HG03432 (cell line): ENCODE measurements around the gene CLIC5.

Experiments used
- ATAC-seq: cut with Tn5 transposase; IDR thresholded peaks from one replicate; pipeline ENCODE4 v1.9.1; 2021; ENCODE audit warnings: mild to moderate bottlenecking, moderate library complexity; ENCODE audit not compliant: unreplicated experiment

The CLIC5 gene

GRCh38 chr6:46000905-46001304, 14.8 kb downstream of the CLIC5 start:
- ATAC-seq = no peak

- ATAC-seq = no peak
These were observed 17.1 kb downstream of the CLIC5 start for GRCh38 chr6:45998524-45998923.

GRCh38 chr6:45997875-45998506, 17.7 kb downstream of the CLIC5 start:
- ATAC-seq = no peak

DNA sequence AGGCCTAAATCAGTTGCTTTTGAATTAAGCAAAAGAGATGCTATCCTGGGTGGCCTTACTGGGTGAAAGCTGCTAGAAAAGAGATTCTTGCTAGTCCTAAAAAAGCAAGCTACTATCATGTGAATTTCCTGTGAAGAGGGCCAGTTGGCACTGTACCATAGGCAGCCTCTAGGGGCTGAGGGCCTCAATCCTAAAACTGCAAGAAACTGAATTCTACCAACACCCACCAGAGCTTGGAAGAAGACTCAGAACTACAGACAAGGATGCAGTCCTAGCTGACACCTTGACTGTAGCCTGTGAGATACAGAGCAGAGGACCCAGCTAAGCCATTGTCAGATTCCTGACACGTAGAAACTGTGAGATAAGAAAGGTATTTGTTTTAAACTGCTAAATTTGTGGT, 24.5 kb downstream of the CLIC5 start:
- ATAC-seq = no peak

DNA sequence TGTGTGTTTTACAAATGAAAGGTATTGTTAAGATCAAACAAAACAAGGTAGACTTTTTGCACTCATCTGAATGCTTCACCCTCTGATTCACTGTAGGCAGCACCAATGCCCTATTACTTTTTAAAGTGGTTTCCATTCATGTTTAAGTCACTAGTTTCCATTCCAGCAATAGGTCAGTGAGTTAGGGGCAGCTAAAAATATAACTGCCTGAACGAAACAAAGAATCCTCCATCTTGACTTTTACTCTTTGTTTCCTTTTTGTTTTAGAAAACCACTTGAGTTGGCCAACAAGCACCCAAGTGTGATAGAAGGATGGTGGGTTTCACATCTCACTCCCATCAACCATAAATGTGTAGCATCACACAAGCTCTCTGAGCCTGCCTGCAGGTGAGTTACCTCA, 25.5 kb downstream of the CLIC5 start:
- peak; percentile 78 for ATAC-seq

DNA sequence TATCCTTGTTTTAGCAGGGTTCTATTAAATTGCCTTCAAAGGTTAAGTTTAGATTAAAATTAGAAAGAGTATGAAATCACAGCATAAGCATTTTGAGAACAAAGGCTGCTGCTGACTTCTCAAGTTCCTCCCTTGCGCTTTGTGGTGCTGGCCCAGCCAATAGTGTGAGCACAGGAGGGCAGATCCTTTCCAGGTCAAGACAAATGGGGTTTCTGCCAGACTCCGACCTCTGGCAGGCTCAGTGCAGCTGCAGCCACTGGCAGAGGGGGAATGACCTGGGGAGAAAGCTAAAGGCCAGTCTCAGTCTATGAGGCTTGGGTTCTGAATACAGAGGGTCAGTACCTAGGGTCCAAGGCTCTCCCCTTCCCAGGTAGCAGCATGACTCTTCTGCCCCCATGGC, 27.0 kb downstream of the CLIC5 start:
- ATAC-seq = no peak

DNA sequence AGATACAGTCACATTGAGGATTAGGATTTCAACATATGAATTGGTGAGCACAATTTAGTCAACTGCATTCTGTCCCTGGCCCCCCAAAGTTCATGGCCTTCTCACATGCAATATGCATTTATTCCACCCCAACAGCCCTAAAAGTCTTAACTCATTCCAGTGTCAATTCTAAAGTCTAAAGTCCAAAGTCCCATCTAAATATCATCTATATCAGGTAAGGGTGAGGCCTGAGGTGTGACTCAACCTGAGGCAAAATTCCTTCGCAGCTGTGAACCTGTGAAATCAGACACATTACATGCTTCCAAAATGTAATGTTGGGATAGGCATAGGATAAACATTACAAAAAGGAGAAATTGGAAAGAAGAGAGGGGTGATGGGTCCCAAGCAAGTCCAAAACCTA, 27.8 kb downstream of the CLIC5 start:
- ATAC-seq = no peak

DNA sequence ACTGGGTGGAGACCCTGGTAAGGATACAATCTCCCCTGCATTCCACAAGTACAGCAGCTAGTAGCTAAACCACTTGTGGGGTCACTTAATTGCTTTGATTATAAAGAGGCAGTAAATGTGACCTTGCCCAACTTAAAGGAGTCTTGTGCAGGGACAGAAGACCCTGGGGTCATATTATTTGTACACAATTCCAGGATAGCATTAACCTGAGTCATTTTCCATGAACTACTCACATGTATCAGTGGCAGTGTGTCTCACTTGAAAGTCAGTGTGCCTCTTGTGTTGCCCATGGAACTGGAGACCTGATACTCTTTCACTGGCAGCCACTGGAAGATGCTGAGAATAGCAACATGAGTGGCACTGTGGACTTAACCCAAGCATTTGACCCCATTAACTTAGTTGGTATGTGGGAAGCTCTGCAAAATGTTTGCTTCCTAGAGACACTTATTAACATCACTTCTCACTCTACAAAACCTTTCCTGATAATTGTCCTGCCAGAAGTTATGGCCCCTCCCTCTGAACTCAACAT, 28.9 kb downstream of the CLIC5 start:
- ATAC-seq = no peak

DNA sequence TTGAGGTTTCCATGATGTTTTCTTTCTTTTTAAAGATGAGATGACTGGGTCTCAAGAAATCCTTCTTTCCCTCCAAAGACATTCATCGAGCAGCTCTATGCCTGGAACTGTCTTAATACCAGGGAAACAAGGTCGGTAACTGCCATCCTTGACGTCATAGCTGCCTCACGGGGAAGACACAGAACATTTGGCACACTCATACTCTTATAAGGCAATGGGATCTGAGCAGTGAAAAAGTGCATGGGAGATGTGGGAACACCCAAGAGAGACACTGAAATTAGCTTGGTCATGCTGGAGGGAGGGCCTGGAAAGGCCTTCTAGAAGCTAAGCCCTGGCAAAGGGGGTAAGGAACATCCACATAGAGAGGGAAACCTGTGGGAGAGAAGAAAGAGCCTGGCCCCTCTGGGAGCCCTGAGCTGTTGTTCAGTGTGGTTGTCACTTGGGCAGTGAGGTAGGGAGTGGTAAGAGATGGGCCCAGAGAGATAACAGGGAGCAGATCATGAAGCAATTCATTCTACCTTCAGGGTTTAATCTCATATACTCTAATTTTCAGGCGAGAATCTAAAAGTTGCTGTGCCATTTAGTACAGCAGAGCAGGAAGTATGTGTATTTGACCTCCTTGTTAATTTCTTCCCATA, 30.8 kb downstream of the CLIC5 start:
- no peak for ATAC-seq

- no peak for ATAC-seq
These were observed 31.3 kb downstream of the CLIC5 start for GRCh38 chr6:45984347-45984746.

GRCh38 chr6:45983062-45983461, 32.6 kb downstream of the CLIC5 start:
- ATAC-seq = no peak

DNA sequence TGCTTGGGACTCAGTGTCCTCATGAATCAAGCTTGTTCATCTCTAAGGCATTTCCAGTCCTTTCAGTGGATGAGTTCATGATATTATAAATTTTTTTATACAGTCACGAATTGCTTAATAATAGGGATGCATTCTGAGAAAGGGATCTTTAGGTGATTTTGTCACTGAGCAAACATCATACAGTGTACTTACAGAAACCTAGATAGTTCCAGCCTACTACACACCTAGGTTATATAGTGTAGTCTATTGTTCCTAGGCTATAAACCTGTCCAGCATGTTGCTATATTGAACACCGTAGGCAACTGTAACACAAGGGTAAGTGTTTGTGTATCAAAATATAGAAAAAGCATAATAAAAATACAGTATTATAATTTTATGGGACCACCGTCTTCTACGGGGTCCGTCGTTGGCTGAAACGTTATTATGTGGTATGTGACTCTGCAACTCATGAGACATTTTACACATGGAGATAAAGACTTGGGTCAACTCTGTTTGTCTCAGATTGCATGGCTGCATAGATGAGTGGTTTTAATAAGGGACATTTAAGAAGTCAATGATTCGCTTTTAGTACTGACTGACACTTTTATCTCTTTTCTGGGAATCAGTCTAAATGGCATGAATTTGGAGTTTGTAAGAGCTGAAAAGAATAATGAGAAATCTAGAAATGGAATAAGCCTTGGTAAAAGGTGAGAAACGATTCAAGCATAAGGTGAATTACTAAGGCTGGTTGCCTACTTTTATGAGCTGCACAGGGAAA, 33.2 kb downstream of the CLIC5 start:
- ATAC-seq = no peak

DNA sequence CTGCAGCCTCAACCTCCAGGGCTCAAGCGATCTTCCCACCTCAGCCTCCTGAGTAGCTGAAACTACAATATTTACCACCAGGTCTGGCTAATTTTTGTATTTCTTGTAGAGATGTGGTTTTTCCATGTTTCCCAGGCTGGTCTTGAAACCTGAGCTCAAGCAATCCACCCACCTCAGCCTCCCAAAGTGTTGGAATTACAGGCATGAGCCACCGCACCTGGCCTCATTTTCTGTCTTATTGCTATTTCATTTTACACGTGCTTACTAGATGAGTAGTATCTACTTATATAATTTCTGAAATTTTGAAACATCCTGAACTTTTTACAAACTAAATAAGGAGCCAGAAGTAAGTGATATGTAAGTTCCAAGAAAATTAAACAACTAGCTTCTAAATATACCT, 34.6 kb downstream of the CLIC5 start:
- ATAC-seq = no peak

DNA sequence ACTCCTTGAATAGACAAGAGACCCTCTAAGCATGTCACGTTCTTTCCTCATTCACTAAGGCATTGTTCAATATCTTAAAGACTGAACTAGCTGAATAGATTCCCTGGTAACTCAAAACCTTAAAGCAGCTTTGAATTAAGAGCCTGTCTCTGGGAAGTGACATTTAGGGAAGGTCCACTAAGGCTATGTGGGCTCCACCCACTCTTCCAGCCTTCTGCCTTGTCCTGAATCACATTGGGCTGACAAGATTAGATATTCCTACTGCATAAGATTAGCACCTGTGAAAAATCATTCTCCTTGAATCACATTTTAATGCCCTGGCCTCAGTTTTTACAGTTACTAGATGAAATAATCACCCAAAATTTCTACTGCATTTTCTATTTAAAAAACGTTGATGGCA, 36.3 kb downstream of the CLIC5 start:
- ATAC-seq = no peak

GRCh38 chr6:45974596-45974995, 41.1 kb downstream of the CLIC5 start:
- no peak for ATAC-seq

DNA sequence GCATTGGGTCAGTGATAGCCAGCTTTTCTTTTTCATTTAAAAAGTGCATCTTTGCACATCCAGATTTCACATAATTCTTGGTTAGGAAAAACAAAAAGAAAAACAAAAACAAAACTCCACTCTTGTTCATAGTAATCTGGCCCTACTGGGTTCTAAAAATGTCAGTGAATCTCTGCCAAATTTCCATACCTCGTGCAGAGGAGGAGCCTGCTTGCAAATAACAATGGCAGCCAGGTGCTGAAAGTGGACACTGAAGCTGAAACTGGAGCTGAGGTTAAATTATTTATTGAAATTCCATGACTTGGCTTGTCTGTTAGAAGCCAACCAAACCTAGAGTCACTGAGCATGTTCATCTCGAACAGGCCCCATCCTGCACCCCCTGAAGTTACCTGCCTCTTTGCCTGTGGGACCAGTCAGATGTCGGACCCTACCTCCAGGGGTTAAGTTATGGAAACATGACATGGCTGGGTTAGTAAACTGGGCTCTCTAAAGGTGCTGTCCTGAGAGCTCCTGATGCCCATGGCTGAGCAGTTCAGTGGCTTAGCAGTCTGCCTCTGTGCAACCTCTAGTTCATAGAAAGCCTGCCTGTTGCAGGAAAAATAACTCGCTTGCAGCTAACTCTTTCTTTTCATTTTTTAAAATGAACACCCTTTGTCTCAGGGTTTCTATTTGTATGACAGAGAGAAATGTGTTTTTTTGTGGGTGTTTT, 42.7 kb downstream of the CLIC5 start:
- ATAC-seq = no peak

DNA sequence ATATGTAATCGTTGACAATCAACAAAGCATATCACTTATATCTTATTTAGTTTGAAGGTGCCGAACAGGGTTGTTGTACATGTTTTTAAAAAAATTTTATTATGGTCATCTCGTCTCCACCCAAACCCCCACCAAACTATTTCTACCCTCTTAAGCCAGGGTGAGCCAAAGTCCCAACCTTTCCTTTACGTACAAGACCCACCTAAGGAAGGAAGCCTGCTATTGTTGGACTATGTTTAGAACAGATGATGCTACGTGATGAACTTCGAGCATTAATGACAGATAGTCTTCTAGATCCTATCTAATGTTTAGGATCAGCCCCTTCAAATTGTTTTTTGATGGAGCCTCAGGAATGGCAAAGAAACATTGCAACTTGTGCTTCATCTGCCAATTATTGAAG, 44.4 kb downstream of the CLIC5 start:
- ATAC-seq = no peak

DNA sequence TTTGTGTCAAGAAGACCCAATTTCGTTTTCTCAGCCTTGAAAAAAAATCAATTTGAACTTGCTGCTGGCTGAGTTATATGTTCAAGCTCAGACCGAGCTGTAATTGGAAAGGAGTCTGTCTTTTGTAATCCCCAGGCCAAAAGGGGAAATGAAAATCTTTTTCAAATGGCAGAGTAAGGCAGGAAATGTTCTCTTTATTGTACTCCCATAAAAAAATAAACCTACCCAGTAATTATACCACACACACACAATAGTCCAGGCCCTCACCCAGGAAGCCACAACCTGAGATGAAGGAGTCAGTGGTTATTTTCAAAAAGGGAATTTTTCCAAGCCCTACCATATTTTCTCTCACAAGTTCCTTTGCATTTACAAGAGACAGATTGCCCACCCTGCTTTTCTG, 45.3 kb downstream of the CLIC5 start:
- ATAC-seq = no peak

- ATAC-seq = no peak
These were observed 45.8 kb downstream of the CLIC5 start for GRCh38 chr6:45969883-45970282.

DNA sequence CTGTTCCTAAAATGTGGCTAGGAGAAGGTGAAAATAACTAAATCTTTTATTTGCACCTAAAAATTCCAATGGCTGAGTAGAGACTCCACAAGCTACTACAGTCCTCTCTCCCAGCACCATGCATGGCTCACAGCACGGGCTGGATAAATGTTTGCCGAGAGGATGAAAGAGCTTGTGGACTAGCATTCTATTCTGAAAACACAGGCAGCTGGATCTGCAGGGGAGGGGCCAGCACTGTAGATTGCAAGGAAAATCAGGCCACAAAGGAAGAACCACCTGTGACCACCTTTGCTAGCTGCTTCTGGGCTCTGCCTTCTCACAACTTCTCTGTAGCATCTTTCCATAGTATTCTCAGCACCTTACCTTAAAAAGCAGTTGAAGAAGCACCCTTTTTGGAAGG, 46.6 kb downstream of the CLIC5 start:
- ATAC-seq = no peak

GRCh38 chr6:45967363-45967762, 48.3 kb downstream of the CLIC5 start:
- ATAC-seq = no peak
